H9 (cell line): ENCODE data around the gene FFAR4. TPM values are rescaled to one million over a fixed set of nuclear protein-coding genes. Genes with fewer than 3 reads are reported as not detected.

Experiments
- DNase-seq: peaks from one replicate; pipeline ENCODE4 v3.0.0-alpha.2; 2017
- H2AFZ ChIP-seq: one replicate; pipeline ENCODE4 v1.6.1; 2013; ENCODE audit warnings: mild to moderate bottlenecking, low read length, control low read depth, moderate library complexity
- H2AK5ac ChIP-seq: 2 replicates; pipeline ENCODE4 v1.6.1; 2013; ENCODE audit warnings: low read length, control low read depth, mixed read lengths; ENCODE audit not compliant: insufficient read length
- H2BK120ac ChIP-seq: one replicate; pipeline ENCODE4 v1.6.1; 2013; ENCODE audit warnings: low read depth, mild to moderate bottlenecking, low read length, control low read depth, inconsistent platforms; ENCODE audit not compliant: poor library complexity, severe bottlenecking
- H2BK12ac ChIP-seq: 2 replicates; pipeline ENCODE4 v1.6.1; 2013; ENCODE audit warnings: low read length, control low read depth, mixed read lengths, low read depth; ENCODE audit not compliant: insufficient read length
- H2BK15ac ChIP-seq: 2 replicates; pipeline ENCODE4 v1.6.1; 2013; ENCODE audit warnings: low read depth, low read length, control low read depth
- H2BK20ac ChIP-seq: one replicate; pipeline ENCODE4 v1.6.1; 2013; ENCODE audit warnings: low read depth, mild to moderate bottlenecking, low read length, control low read depth, inconsistent platforms; ENCODE audit not compliant: poor library complexity, severe bottlenecking
- H2BK5ac ChIP-seq: 2 replicates; pipeline ENCODE4 v1.6.1; 2013; ENCODE audit warnings: low read length, control low read depth, mixed read lengths; ENCODE audit not compliant: insufficient read length
- H3K14ac ChIP-seq: 2 replicates; pipeline ENCODE4 v1.6.1; 2013; ENCODE audit warnings: low read length, control low read depth; ENCODE audit not compliant: insufficient read depth
- H3K18ac ChIP-seq: 2 replicates; pipeline ENCODE4 v1.6.1; 2013; ENCODE audit warnings: low read depth, mild to moderate bottlenecking, mixed read lengths, low read length, control low read depth; ENCODE audit not compliant: insufficient read length
- H3K23ac ChIP-seq: 2 replicates; pipeline ENCODE4 v1.6.1; 2013; ENCODE audit warnings: low read length, control low read depth, mixed read lengths, low read depth; ENCODE audit not compliant: insufficient read length
- H3K23me2 ChIP-seq: 2 replicates; pipeline ENCODE4 v1.6.1; 2013; ENCODE audit warnings: low read depth, mild to moderate bottlenecking, mixed read lengths, low read length, control low read depth; ENCODE audit not compliant: insufficient read length, poor library complexity, severe bottlenecking
- H3K27ac ChIP-seq: 2 replicates; pipeline ENCODE4 v1.5.1; 2013; ENCODE audit warnings: low read length, control low read depth, mixed read lengths, low read depth; ENCODE audit not compliant: insufficient read length
- H3K27me3 ChIP-seq: 2 replicates; pipeline ENCODE4 v1.6.1; 2013; ENCODE audit warnings: low read length, control low read depth, inconsistent platforms; ENCODE audit not compliant: insufficient read depth
- H3K4ac ChIP-seq: 2 replicates; pipeline ENCODE4 v1.6.1; 2013; ENCODE audit warnings: low read depth, mild to moderate bottlenecking, control low read depth, inconsistent platforms, low read length, moderate library complexity
- H3K4me1 ChIP-seq: 2 replicates; pipeline ENCODE4 v1.6.1; 2013; ENCODE audit warnings: low read length, control low read depth, inconsistent platforms; ENCODE audit not compliant: insufficient read depth
- H3K4me2 ChIP-seq: 2 replicates; pipeline ENCODE4 v1.6.1; 2013; ENCODE audit warnings: low read length, control low read depth, mixed read lengths; ENCODE audit not compliant: insufficient read length, insufficient read depth
- H3K56ac ChIP-seq: 2 replicates; pipeline ENCODE4 v1.6.1; 2013; ENCODE audit warnings: low read depth, mild to moderate bottlenecking, mixed read lengths, low read length, control low read depth; ENCODE audit not compliant: insufficient read length
- H3K79me1 ChIP-seq: 2 replicates; pipeline ENCODE4 v1.6.1; 2013; ENCODE audit warnings: low read depth, mild to moderate bottlenecking, moderate library complexity, low read length, control low read depth, inconsistent platforms; ENCODE audit not compliant: insufficient read depth, poor library complexity, severe bottlenecking
- H3K79me2 ChIP-seq: 2 replicates; pipeline ENCODE4 v1.6.1; 2013; ENCODE audit warnings: low read length, control low read depth, inconsistent platforms; ENCODE audit not compliant: insufficient read depth
- H3K9ac ChIP-seq: 2 replicates; pipeline ENCODE4 v1.6.1; 2013; ENCODE audit warnings: low read length, control low read depth, mixed read lengths; ENCODE audit not compliant: insufficient read length; ENCODE audit errors: extremely low read depth
- H3K9me3 ChIP-seq: one replicate; pipeline ENCODE4 v1.6.1; 2013; ENCODE audit warnings: low read depth, low read length, inconsistent platforms; ENCODE audit not compliant: control insufficient read depth
- H3T11ph ChIP-seq: one replicate; pipeline ENCODE4 v1.6.1; 2013; ENCODE audit warnings: mild to moderate bottlenecking, low read length, control low read depth, inconsistent platforms
- H4K20me1 ChIP-seq: one replicate; pipeline ENCODE4 v1.6.1; 2013; ENCODE audit not compliant: control insufficient read depth, insufficient read length, insufficient read depth
- H4K5ac ChIP-seq: 2 replicates; pipeline ENCODE4 v1.6.1; 2013; ENCODE audit warnings: low read depth, mild to moderate bottlenecking, mixed read lengths, low read length, control low read depth; ENCODE audit not compliant: insufficient read length
- H4K8ac ChIP-seq: replicated peaks from 2 replicates; pipeline ENCODE4 v1.6.1; 2013; ENCODE audit warnings: low read length, control low read depth, mixed read lengths, low read depth; ENCODE audit not compliant: insufficient read length
- H4K91ac ChIP-seq: 2 replicates; pipeline ENCODE4 v1.6.1; 2013; ENCODE audit warnings: low read depth, mild to moderate bottlenecking, moderate library complexity, mixed read lengths, low read length, control low read depth; ENCODE audit not compliant: insufficient read length
- H3K27ac Mint-ChIP-seq, 3 experiments: 2 replicates in 2 of 3; 3 replicates in 1 of 3; pipeline ENCODE4 v1.8.0; 2020 to 2021; ENCODE audit warnings: mixed read lengths in 3 of 3, mild to moderate bottlenecking in 1 of 3, moderate library complexity in 1 of 3
- H3K27me3 Mint-ChIP-seq: 2 replicates; pipeline ENCODE4 v1.8.0; 2021; ENCODE audit warnings: low read depth, mild to moderate bottlenecking, moderate library complexity, mixed read lengths
- H3K36me3 Mint-ChIP-seq, 3 experiments: 2 replicates in 2 of 3; 3 replicates in 1 of 3; pipeline ENCODE4 v1.8.0; 2020 to 2021; ENCODE audit warnings: low read depth in 3 of 3, mixed read lengths in 3 of 3; ENCODE audit not compliant: insufficient read depth in 1 of 3
- H3K4me1 Mint-ChIP-seq, 2 experiments: 2 replicates each; pipeline ENCODE4 v1.8.0; 2020; ENCODE audit warnings: mixed read lengths in 2 of 2
- H3K4me3 Mint-ChIP-seq, 2 experiments: 2 replicates in 1 of 2; 3 replicates in 1 of 2; pipeline ENCODE4 v1.8.0; 2020 to 2021; ENCODE audit warnings: mild to moderate bottlenecking in 2 of 2, mixed read lengths in 2 of 2, moderate library complexity in 1 of 2
- H3K9me3 Mint-ChIP-seq, 2 experiments: 2 replicates in 1 of 2; 3 replicates in 1 of 2; pipeline ENCODE4 v1.8.0; 2020; ENCODE audit warnings: mild to moderate bottlenecking in 2 of 2, mixed read lengths in 2 of 2, moderate library complexity in 1 of 2
- WGBS: extraction: QIAGEN DNeasy Blood & Tissue Kit; methylation state at CpG from one replicate; pipeline ENCODE4 v1.1.7; 2013; ENCODE audit warnings: missing lambda C conversion rate, low lambda C conversion rate, mixed read lengths; ENCODE audit not compliant: insufficient read length; ENCODE audit errors: extremely low coverage; 5-methylcytosine and 5-hydroxymethylcytosine counted together
- total RNA-seq: library from RNA; stranded (reverse); gene quantifications from 2 replicates; pipeline ENCODE4 v1.2.1, GENCODE V29; 2021
- TF ChIP-seq, protein P1 (sequence below): fragments of 200-600 bp; sonication (generic); conservative IDR thresholded peaks from 3 replicates; pipeline ENCODE4 v1.8.0; 2021; ENCODE audit warnings: antibody characterized with exemption, mild to moderate bottlenecking

FFAR4 gene
- total RNA-seq, 1 experiment from 2014 or later: not detected

GRCh38 chr10:93593749-93594148 lies 27.3 kb downstream of the FFAR4 start:
- Histone ChIP-seq H2AFZ (no peak overlapping the region), H4K8ac (no peak overlapping the region), H3K4ac (no peak overlapping the region), H2AK5ac (no peak overlapping the region), H4K91ac (no peak overlapping the region), H3K4me1 (no peaks in the 10 kb centered on the region; the same call in 1 of the 2 replicates), H3K4me2 (no peak overlapping the region), H3K9ac (no peak overlapping the region), H3K79me2 (no peaks in the 10 kb centered on the region), H3K27ac (no peak overlapping the region), H3K23me2 (no peaks in the 10 kb centered on the region), H2BK120ac (no peak overlapping the region), H3K18ac (no peak overlapping the region), H3K56ac (no peak overlapping the region), H3K14ac (no peak overlapping the region), H2BK20ac (no peak overlapping the region), H2BK15ac (no peak overlapping the region), H2BK12ac (no peak overlapping the region), H2BK5ac (no peak overlapping the region), H3K27me3 (no peaks in the 10 kb centered on the region), H3K79me1 (no peaks in the 10 kb centered on the region), H4K20me1 (no peaks in the 10 kb centered on the region), H3T11ph (no peak overlapping the region), H3K9me3 (no peaks in the 10 kb centered on the region), H3K23ac (no peak overlapping the region), H4K5ac (no peak overlapping the region)
- H3K36me3 Mint-ChIP-seq: no peaks in the 10 kb centered on the region
- no peak overlapping the region for H3K4me3 Mint-ChIP-seq
- peaks cover 21 to 25% of the 10 kb centered on the region in 2 experiments for H3K4me1 Mint-ChIP-seq
- no CpG with 5 or more reads among the region's 18 CpGs for WGBS
- no peak for DNase-seq
- TF ChIP-seq, protein P1, sequence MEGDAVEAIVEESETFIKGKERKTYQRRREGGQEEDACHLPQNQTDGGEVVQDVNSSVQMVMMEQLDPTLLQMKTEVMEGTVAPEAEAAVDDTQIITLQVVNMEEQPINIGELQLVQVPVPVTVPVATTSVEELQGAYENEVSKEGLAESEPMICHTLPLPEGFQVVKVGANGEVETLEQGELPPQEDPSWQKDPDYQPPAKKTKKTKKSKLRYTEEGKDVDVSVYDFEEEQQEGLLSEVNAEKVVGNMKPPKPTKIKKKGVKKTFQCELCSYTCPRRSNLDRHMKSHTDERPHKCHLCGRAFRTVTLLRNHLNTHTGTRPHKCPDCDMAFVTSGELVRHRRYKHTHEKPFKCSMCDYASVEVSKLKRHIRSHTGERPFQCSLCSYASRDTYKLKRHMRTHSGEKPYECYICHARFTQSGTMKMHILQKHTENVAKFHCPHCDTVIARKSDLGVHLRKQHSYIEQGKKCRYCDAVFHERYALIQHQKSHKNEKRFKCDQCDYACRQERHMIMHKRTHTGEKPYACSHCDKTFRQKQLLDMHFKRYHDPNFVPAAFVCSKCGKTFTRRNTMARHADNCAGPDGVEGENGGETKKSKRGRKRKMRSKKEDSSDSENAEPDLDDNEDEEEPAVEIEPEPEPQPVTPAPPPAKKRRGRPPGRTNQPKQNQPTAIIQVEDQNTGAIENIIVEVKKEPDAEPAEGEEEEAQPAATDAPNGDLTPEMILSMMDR: no peak
- no peaks in the 10 kb centered on the region for H3K9me3 Mint-ChIP-seq
- H3K27ac Mint-ChIP-seq: no peak overlapping the region
- peaks cover 31% of the 10 kb centered on the region for H3K27me3 Mint-ChIP-seq
